ENCODE results near the gene B3GLCT.
"Not testable (repeated sequence)": the region's sequence is repeated elsewhere in the genome, so short reads cannot be mapped to it uniquely, and the experiment has no call there.

The B3GLCT gene
- total RNA-seq, result 11.3 to 45.5 (median 25.3) reads per million in 17 experiments

DNA sequence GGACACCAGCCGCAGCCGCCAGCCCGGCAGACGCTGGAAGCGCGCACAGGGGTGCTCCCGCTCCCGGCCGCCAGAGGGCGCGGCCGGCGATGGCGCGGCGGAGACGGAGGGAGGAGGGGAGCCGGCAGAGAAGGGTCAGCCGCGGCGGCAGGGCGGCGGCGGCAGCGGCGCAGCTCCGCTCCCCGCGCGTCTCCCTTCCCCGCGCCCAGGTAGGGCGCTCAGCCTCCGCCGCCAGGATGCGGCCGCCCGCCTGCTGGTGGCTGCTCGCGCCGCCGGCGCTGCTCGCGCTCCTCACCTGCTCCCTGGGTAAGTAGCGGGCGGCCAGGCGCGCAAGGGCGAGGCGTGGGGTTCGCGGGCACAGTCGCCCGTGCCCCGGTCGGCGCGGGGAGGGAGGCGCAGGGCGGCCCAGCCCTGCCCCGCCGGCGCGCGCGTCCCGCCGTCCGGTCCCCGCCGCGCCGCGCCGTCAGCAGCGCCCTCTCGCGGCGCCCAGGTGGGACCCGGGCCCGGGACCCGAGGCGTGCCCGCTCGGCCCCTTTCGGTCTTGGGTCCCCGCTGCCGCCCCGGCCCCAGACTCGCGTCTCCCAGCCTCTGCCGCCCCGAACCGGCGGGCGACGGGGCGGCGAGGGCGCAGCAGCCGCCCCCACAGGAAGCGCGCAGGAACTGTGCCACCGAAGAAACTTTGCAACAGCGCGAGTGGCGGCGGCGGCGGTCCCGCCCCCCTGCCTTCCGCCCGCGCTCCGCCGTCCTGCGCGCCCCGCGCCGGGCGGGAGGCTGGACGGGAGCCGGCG, at the start of gene B3GLCT:
B3GLCT (plus strand) TSS at position 127 of the 788 bp plus-strand sequence; CDS start at position 237, 110 bp downstream.
- DNase-seq, result peak; percentile 84 to 94 (median 92)

DNA sequence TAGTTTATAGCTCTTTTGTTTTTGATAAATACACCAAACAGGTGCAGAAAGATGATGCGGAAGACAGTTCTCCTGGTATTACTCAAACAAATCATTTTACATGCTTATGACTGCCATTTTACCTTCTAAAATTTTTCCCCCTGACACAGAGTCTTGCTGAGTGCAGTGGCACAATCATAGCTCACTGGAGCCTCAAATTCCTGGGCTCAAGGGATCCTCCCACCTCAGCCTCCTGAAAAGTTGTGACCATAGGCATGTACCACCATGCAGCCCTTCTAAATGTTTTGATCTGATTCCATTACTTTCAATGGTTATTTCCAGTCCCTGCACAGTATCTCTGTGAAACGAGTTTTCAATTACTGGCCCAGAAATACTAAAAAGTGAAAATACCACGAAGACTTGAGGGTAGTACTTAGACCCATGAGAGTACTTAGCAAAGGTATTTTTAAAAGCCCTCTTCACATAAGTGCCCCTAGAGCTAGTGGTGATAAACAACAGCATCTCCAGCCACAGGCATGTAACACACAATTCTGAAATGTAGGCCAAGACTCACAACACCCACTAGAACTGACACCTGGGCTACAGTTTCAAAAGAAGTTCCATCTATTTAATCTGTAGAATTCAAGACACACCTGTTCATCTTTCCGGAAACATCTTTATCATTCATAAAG, 49.3 kb upstream of the B3GLCT start:
- DNase-seq, result no peak

DNA sequence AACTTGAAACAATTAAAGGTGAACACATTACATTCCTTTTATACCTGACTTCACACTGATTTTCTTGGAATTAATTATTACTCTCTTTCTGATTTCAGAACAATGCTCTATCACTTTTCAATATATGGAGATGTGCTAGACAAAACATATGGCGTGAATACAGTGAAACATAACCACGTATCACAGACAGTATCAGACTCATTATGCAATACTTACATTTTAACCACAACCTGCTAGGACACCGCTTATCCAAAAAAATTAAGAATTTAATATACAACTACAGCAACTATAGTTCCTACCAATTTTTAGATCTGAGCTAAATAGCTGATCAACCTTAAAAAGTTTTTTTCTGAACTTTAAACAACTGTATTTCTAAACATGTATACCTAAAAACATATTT, 47.9 kb upstream of the B3GLCT start:
- no peak for DNase-seq

DNA sequence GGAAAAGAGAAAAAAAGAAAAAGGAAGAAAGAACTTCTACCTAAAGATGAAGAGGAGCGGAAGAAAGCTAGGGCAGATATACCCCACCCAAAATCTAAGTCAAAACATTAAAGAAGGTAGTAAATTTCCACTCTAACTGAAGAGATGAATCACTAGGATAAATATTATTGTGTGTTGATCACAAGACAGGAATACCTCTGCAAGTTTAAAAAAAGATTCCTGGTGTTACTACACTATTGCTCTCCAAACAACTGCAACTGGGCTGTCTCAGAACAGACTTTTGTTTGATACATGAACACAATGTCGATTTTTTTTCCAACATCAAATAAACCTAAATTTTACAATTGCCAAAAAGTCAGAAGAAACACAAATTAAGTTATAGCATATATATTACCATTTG, 44.8 kb upstream of the B3GLCT start:
- DNase-seq, result no peak

DNA sequence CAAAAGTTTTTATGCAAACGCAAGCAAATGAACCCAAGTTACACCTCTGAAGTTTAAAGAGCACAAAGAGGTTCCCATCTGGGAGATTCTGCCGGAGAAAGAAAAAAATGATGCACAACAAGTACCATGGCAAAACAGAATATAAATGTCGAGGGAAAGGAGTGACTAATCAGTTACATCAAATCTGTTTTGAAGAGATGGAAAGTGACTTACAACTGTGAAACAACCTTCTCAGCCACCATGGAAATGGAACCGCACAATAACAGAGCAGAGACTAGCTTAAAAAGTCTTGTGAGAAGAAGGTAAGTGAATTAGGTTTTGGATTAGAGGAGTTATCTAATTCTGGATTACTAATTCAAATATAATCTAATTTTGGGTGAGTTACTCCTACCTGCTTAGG, 40.5 kb upstream of the B3GLCT start:
- DNase-seq, result no peak

DNA sequence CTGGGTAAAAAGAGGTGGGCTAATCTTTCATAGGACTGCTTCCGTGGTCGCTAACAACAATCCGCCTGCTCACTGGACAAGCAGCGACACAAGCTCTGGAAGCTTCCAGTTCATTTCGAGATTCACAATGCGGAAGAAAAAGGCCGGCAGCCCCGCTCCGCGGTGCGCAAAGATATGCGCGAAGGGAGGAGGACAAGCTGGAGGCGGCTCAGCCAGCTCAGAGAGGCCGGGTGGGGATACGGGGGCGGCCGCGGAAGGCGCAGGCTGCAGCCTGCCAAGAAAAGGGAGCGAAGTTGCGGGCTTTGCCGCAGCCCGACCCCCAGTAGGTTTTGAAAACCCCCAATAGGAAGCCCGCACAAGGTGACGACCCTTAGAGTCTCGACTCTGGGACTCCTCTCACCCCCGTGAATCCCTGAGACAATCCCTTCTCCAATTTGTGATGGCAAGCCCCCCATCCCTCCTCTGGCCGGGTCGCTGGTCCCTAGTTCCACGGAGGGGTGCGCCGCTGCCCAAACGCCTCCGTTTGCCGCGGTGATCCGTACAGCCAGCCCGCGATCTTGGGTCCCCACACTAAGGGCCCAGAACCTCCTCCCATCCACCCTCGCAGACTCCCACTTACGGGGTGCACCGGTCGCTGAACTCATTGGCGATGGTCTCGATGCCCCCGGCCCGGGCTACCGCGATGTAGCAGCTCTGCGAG, 38.8 kb upstream of the B3GLCT start:
- DNase-seq, result peak; percentile 85 to 91 (median 88)

DNA sequence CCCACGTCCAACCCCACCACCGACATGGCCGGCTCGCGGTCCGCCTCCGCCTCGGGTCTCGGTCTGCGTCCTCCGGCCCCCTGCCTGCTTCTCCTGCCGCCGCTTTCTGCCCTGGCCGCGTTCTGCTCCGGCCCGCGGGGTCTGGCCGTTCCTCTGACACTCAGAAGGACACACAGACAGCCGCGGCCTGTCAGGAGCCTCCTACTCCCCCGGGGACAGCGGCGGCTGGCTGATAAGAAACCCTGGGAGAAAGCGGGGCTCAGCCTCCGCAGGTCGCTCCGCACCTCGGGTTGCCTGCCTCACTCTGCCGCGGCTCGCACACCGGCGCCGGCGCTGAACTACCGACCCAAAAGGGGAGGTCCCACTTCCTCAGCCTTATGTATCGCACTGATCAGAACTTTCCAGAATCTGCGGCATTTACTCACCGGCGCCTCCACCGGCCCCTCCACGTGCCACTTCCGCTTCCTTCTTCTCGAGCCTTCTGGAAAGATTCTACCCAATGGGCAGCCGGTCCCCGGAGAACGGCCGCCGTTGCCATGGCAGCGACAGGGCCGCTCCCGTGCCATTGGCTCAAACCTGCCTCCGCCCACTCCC, 38.1 kb upstream of the B3GLCT start, which contains the start of gene HSPH1:
HSPH1 (minus strand) TSS at position 348 of the 594 bp plus-strand sequence; CDS start at position 26, 322 bp downstream.
- DNase-seq, result peak; percentile 98 to 100 (median 99)

DNA sequence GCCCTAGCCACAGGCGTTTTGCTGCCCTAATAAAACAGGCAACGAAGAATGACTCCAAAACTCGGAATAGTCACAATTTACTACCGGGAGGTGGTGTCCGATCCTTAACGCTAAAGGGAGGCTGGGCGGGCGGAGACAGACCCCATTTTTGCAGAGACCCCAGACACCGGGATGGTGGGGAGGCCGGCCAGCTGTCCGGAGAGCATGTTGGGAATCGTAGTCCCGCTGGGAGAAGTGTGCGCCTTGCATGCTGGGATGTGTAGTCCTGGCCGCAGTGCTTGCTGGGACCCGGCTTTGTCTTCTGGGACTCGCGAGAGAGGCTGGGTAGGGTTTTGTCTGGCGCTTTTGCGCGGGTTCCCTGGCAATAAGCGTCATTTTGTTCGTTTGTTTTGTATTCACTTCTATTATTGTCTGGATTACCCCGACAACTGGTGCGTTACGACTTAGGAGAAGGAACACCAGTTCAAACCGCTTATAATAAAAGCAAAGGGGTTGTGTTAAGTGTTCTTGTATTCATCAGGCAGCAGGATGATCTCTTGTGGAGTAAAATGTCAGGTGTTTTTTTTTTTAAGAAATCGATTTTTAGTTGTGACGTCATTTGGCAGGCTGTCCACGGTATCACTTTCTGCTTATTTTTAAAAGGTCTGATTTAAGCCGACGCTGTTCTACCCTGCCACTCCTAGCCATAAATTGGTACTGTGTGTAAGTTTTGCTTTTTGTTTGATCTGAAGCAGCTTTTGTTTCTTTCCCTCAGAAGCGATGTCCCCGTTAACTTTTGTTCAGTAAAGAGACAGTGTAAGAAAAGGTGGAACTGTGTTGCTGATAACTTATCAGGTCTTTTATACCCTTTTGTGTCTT, 37.4 kb upstream of the B3GLCT start:
- DNase-seq, result peak; percentile 95 to 99 (median 98)

DNA sequence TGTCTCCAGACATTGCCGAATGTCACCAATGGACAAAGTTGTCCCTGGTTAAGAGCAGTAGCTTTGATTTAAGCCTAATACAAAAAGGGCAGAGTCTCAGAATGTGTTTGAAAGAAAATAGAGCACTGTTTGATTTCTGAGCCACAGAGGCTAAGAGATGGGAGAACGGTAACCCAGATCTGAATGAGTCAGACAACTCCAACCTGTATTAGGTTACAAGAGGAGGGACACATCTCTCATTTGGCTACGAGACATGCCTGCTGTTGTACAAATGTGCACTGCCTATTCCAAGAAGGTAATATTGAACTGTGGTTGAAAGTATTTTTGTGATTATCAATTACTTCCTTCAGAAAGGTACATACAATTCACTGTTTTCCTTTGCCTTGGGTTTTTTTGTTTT, 33.2 kb upstream of the B3GLCT start:
- no peak for DNase-seq

DNA sequence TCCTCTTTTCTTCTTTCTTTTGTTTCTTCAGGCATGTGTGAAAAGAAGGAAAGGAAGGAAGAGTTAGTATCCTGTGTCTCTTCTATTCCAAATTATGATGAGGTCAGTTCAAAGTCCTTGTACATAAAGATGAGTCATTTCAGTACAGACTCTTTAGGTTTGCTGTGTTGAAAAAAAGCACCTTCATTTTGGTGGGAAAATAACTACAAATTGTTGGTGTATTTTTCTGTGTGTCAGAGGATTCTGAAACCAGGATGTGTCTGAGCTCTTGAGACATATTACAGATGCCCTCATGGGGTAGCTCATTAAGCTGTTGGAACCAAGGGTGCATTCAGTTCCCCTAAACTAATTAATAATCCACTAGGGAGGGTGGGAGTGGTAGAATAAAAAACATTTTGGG, 32.3 kb upstream of the B3GLCT start:
- DNase-seq, result no peak

DNA sequence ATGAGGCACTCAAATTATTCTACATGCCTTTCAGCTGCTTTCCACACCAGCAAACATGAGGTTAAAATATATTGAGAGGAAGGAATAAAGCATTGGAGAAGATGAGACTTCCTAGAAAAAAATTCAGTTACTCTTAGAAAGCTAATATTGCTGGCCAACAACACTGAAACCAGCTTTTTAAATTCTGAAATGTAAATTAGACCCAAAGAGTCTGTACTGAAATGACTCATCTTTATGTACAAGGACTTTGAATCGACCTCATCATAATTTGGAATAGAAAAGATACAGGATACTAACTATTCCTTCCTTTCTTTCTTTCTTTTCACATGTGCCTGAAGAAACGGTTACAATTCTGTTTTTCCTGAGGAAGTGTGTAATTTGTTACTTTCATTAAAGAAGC, 31.6 kb upstream of the B3GLCT start:
- no peak for DNase-seq

DNA sequence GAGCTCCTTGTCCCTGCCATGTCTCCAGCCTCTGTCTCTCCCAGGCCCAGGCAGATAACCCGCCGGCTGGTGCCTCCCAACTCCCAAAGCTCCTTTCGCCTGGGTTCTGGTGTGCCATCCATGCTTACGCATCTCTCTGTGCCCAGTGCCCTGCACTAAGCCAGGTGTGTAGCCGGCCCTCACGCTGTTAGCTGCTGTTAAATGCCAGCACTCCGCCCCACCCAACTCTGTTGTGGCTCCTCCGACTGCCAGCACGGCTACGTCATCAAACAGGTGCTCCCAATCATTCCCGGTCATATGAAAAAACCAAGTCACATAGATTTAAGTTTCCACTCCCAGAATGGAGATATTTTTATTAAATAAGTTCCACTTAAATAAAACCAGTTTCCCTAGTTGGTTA, 31.0 kb upstream of the B3GLCT start:
- DNase-seq, result no peak

DNA sequence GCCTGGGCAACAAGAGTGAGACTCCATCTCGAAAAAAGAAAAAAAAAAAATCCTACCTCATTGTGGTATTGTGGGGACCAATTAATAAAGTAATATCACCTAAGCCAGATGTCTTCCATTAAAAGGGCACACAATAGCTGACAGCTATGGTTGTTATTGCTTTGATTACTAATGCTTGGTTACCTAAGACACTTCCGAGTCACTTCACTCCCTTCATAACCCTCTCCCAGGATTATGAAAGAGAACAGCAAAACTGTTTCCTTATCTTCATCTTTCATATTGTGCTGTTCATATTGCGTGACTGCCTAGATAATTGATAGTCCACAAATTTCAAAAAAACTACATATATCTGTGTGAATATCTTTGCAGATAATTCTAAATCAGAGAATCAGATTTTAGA, 27.8 kb upstream of the B3GLCT start:
- no peak for DNase-seq

DNA sequence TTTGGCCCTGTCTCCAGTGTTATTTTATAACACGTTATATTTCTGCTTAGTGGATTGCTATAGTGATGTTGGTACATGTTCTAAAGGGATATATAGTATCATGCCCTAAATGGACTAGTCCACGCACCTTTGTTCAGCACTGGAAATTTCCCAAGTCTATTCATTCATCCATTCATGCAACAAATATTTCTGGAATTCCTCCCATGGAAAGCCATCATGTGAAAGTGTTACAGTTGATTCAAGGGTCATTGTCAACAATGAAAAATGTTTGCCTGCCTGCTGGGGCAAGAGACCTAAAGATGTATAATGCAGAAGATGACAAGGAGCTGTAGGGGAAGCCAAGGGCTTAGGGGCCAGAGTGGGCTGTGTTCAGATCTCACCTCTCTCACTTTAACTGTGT, 27.2 kb upstream of the B3GLCT start:
- no peak for DNase-seq

DNA sequence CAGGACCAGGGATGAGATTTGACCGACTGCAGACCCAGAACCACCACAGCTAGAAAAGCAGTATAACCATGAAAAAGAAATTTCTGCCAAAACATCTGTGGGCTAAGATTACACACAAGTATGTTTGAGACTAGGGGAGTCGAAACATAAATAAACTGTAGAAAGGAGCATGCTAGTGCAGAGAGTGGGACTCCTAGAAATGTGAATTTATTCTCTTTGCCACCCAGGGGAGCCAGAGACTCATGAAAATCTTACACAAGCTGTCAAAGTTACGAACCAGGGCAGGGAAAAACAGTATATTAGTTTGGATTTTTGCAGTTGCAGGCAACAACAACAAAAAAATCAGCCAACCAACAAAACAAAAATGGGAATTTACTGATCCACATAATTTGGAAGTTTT, 25.8 kb upstream of the B3GLCT start:
- DNase-seq, result peak in 1 of 4 experiments; percentile 5

DNA sequence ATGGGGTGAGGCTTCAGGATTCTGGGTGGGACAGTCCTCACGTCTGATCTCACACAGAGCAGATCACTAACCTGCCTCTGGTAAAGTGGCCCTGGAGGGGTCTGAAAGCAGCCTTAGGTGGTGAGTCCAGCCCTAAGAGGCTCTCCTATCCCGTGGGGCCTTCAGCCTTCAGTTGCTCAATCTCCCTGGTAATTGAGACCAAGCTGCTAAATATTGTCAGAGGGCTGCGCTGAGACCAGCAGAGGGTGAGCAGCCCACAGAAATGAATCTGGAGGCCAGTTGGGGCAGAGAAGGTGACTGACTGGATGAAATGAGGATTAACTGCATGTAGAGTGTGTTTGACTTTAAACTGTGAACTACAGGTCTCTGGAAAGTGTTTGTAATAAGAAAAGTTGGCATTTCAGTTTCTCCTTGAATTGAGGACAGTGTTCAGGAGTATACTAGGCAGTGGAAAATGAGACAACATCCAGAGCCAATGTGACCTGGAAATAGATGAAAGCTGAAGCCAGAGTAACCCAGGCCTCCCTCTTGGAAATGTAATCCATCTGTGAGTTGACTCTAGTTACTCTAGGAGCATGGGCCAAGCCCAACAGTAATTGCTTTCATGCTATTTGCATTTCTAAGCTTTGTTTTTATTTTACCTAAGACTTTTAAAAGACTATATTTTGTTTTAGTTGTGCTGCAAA, 23.8 kb upstream of the B3GLCT start:
- no peak for DNase-seq

DNA sequence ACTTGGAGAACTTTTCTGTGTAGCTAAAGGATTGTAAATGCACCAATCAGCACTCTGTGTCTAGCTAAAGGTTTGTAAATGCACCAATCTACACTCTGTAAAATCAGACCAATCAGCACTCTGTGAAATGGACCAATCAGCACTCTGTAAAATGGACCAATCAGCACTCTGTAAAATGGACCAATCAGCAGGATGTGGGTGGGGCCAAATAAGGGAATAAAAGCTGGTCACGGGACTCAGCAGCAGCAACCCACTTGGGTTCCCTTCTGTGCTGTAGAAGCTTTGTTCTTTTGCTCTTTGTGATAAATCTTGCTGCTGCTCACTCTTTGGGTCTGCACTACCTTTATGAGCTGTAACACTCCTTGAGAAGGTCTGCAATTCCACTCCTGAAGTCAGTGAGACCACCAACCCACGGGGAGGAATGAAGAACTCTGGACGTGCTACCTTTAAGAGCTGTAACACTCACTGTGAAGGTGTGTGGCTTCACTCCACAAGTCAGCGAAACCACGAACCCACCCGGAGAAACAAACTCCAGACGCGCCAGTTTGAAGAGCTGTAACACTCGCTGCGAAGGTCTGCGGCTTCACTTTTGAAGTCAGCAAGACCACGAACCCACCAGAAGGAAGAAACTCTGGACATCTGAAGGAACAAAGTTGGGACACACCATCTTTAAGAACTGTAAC, 21.8 kb upstream of the B3GLCT start:
- not testable (repeated sequence) for DNase-seq

DNA sequence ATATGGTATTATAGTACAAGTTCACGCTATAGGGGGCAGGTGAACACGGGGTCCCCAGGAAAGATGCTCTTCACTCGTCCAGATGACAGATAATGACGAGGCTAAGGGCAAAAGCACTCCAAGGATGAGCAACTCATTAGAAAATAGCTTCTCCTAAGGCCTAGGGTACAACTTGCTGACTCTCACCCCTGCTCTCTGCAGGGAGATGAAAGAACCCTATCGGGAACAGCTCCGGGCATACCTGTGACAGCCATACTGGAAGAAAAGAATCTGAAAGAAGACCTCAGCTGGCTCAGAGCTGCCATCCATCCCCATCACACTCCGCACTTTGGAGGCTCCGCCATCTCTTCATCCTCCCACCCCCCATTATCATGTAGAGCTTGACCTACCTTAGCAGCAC, 20.5 kb upstream of the B3GLCT start:
- DNase-seq, result no peak

DNA sequence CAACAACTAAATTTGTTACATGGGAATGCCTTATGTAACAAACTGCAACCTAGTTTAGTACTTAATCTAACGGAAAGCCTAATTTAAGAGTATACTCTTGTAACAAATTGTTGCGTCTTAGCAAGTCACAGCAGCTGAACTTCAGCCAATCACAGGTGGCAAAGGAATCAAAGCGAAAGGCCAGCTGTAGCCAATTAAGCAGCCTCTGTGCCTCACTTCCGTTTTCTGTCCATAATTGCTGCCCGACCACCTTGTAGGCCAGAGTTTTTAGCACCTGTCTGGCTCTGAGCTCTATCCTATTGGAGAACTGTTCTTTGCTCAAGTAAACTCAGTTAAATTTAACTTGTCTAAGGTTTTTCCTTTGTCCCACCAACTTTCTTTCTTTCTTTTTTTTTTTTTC, 20.0 kb upstream of the B3GLCT start:
- DNase-seq, result peak; percentile 8 to 36 (median 11)

DNA sequence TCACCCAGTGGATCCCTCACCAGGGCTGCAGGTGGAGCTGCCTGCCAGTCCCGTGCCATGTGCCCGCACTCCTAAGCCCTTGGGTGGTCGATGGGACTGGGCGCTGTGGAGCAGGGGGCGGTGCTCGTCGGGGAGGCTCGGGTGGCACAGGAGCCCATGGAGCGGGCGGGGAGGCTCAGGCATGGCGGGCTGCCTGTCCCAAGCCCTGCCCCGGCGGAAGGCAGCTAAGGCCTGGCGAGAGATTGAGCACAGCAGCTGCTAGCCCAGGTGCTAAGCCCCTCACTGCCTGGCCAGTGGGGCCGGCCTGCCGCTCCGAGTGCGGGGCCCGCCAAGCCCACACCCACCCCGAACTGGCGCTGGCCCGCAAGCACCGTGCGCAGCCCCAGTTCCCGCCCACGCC, 16.8 kb upstream of the B3GLCT start:
- DNase-seq, result no peak

DNA sequence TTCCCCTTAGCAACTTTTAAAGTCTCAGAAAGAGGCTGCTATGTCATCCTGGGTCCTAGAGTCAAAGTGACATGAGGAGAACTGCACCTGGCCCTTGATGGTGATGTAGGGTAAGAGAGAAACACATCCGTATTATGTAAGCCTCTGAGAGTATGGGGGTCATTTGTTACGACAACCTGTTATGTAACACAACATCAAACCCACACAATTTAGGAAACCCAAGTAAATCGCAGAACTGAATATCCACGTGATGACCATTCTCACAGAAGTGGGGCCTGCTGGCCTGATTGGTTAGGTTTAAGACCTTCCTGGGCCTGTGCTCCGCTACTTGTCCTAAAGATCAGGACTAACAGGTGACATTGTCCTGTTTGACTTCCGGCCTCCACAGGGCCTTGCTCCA, 15.3 kb upstream of the B3GLCT start:
- peak in 2 of 4 experiments; percentile 7 to 17 for DNase-seq
